CMK (cell line): ENCODE results near the gene GNG2.
A peak's percentile ranks its signal among the peaks of the same experiment; 100 is the strongest.

Experiments
- DNase-seq: peaks from one replicate; pipeline ENCODE4 v3.0.0-alpha.2; 2010; ENCODE audit warnings: low read depth

The GNG2 gene

GRCh38 chr14:51942971-51943370 is 82.6 kb downstream of the GNG2 start:
- no peak for DNase-seq

GRCh38 chr14:51950007-51950406 is 89.6 kb downstream of the GNG2 start:
- no peak for DNase-seq

GRCh38 chr14:51951656-51952055 is 91.2 kb downstream of the GNG2 start:
- no peak for DNase-seq

- no peak for DNase-seq
Measured at GRCh38 chr14:51954031-51954430, 93.6 kb downstream of the GNG2 start.

- no peak for DNase-seq
Measured at GRCh38 chr14:51954657-51955056, 94.2 kb downstream of the GNG2 start.

GRCh38 chr14:51957950-51958349 is 97.5 kb downstream of the GNG2 start:
- no peak for DNase-seq

GRCh38 chr14:51959928-51960327 is 99.5 kb downstream of the GNG2 start:
- DNase-seq, result no peak

- DNase-seq, result no peak
Measured at GRCh38 chr14:51960866-51961265, 100.5 kb downstream of the GNG2 start.

GRCh38 chr14:51962711-51963110 is 102.3 kb downstream of the GNG2 start:
- DNase-seq, result no peak

GRCh38 chr14:51963286-51963685 is 102.9 kb downstream of the GNG2 start:
- no peak for DNase-seq

- DNase-seq, result no peak
Measured at GRCh38 chr14:51967521-51967920, 107.1 kb downstream of the GNG2 start.

- DNase-seq, result no peak
Measured at GRCh38 chr14:51969852-51970540, 109.6 kb downstream of the GNG2 start.

GRCh38 chr14:51972566-51972965 is 112.2 kb downstream of the GNG2 start:
- DNase-seq, result no peak

- DNase-seq, result no peak
Measured at GRCh38 chr14:51977075-51977474, 116.7 kb downstream of the GNG2 start.

GRCh38 chr14:51978681-51979085 is 118.3 kb downstream of the GNG2 start:
- DNase-seq, result no peak

- DNase-seq, result peak; percentile 48
Measured at GRCh38 chr14:51979088-51979709, 118.8 kb downstream of the GNG2 start.

- DNase-seq, result no peak
Measured at GRCh38 chr14:51981218-51981854, 120.9 kb downstream of the GNG2 start.

- DNase-seq, result no peak
Measured at GRCh38 chr14:51988221-51988620, 127.8 kb downstream of the GNG2 start.

GRCh38 chr14:51989293-51990234 is 129.2 kb downstream of the GNG2 start, which contains the start of gene RTRAF:
Gene RTRAF (plus strand): TSS chr14:51989546. CDS start chr14:51989640, 94 bp downstream.
- DNase-seq, result peak; percentile 45

- DNase-seq, result no peak
Measured at GRCh38 chr14:51990488-51990887, 130.1 kb downstream of the GNG2 start.

- DNase-seq, result no peak
Measured at GRCh38 chr14:51993285-51993920, 133.0 kb downstream of the GNG2 start.
